GM18870 (cell line): Measurements from ENCODE around the gene GNAI3.

Experiments
- ATAC-seq: cut with Tn5 transposase; IDR thresholded peaks from one replicate; pipeline ENCODE4 v1.9.1; 2021; ENCODE audit warnings: moderate library complexity; ENCODE audit not compliant: unreplicated experiment

Gene GNAI3

GRCh38 chr1:109622137-109622892, 73.9 kb downstream of the GNAI3 start:
- no peak for ATAC-seq

- no peak for ATAC-seq
Observed at GRCh38 chr1:109622895-109623294, 74.5 kb downstream of the GNAI3 start.

GRCh38 chr1:109623601-109624161, 75.3 kb downstream of the GNAI3 start:
- ATAC-seq = no peak

GRCh38 chr1:109624201-109625010, 76.0 kb downstream of the GNAI3 start:
- ATAC-seq = no peak

GRCh38 chr1:109625176-109625575, 76.8 kb downstream of the GNAI3 start:
- no peak for ATAC-seq

GRCh38 chr1:109625601-109626560, 77.5 kb downstream of the GNAI3 start:
- no peak for ATAC-seq

GRCh38 chr1:109626682-109627408, 78.4 kb downstream of the GNAI3 start:
- no peak for ATAC-seq

GRCh38 chr1:109627692-109628399, 79.4 kb downstream of the GNAI3 start:
- ATAC-seq = no peak

- ATAC-seq = no peak
Observed at GRCh38 chr1:109628540-109629321, 80.3 kb downstream of the GNAI3 start.

- no peak for ATAC-seq
Observed at GRCh38 chr1:109629372-109630030, 81.1 kb downstream of the GNAI3 start.

GRCh38 chr1:109630081-109630897, 81.9 kb downstream of the GNAI3 start:
- no peak for ATAC-seq

GRCh38 chr1:109630898-109631512, 82.6 kb downstream of the GNAI3 start:
- no peak for ATAC-seq

- ATAC-seq = no peak
Observed at GRCh38 chr1:109631513-109632505, 83.4 kb downstream of the GNAI3 start.

GRCh38 chr1:109632671-109633346, 84.4 kb downstream of the GNAI3 start:
- ATAC-seq = no peak

GRCh38 chr1:109634292-109634691, 85.9 kb downstream of the GNAI3 start:
- ATAC-seq = no peak
